Measurements from ENCODE around the gene PRDM10. TPM values are rescaled to one million over a fixed set of nuclear protein-coding genes. Genes with fewer than 3 reads are reported as not detected.

The PRDM10 gene
- total RNA-seq, 2 experiments from 2014 or later: 14.3 to 15.9 TPM

DNA sequence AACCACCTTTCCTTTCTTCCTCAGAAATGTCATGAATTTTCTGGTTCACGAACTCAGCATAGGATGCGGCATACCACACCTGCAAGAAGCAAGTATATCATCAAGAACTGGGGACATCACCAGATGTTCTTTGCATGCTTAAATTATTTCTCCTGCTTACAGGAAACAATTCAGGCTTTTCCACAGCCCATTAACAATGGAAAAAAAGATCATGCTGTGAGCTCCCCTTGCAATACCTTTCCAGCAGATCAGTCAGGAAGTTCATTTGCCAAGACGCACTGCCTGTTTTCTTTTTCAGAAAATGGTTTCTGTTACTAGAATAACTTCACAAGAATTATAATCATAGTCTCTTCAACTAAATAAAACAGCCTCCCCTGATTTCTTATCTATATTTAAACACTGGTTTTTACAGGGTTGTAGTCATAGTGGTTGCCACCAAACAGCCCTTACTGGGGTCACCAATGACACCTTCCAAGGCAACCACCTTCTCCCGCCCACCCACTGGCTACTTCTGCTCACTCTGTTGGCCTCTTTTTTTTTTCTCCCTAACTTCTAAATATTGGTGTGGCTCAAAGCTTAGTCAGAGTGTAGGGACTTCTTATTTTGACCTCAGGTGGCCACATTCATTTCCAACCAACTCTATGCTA is 64.9 kb downstream of the PRDM10 start:
- H3K27me3 Mint-ChIP-seq (ENCODE audit: low read depth): no peaks in the 10 kb centered on the region
- no peaks in the 10 kb centered on the region for H3K9me3 Mint-ChIP-seq (ENCODE audit: insufficient read depth)
- no peak for DNase-seq
- no peak overlapping the region for H3K27ac Mint-ChIP-seq
- no peak for ATAC-seq
- peaks cover 11% of the 10 kb centered on the region for H3K36me3 Mint-ChIP-seq (ENCODE audit: low read depth)
- H3K4me1 Mint-ChIP-seq (ENCODE audit: low read depth): no peaks in the 10 kb centered on the region
- H3K4me3 Mint-ChIP-seq: no peak overlapping the region
- ChIA-PET CTCF (no interaction called here), POLR2A (no interaction called here)

DNA sequence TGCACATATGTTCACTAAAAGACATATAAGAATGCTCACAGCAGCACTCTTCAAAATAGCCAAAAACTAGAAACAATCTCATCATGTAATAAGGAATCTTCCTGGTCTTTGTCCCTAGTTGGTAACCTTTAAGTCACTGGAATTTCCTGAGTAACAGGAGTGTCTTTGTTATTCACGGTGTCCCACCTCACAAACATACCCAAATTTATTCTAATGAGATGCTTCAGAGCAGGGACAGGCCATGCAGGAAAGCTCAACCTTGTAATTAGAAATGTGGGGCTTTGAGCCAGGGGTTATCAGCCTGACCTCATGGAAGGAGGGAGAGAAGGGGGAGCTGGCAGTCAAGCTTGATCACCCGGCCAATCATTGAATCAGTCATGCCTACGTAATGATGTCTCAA is 66.9 kb downstream of the PRDM10 start:
- no peak overlapping the region for H3K4me3 Mint-ChIP-seq
- ChIA-PET POLR2A (no interaction called here), CTCF (no interaction called here)
- H3K27ac Mint-ChIP-seq: no peak overlapping the region
- no peaks in the 10 kb centered on the region for H3K4me1 Mint-ChIP-seq (ENCODE audit: low read depth)
- no peaks in the 10 kb centered on the region for H3K9me3 Mint-ChIP-seq (ENCODE audit: insufficient read depth)
- H3K36me3 Mint-ChIP-seq (ENCODE audit: low read depth): peaks cover 9% of the 10 kb centered on the region
- DNase-seq (no peak), ATAC-seq (no peak)
- no peaks in the 10 kb centered on the region for H3K27me3 Mint-ChIP-seq (ENCODE audit: low read depth)

DNA sequence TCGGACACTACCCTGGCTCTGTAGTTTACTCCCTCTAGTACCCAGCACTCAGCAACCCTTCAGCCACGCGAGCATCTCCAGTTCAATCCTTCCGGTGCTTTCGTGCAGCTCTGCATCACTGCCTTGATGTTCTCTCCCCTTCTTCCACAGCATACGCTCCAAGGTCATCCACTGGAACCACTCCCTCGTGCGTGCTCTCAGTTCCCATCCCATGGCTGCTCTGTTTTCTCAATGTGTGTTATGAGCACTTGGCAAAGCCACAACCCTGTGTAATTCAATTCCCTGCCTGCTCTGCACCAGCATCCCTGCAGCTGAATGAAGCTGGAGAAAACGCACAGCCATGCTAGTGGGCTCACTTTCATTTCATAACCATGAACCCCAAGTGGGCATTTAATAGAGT is 68.7 kb downstream of the PRDM10 start:
- H3K27me3 Mint-ChIP-seq (ENCODE audit: low read depth): no peaks in the 10 kb centered on the region
- no peaks in the 10 kb centered on the region for H3K4me1 Mint-ChIP-seq (ENCODE audit: low read depth)
- no peaks in the 10 kb centered on the region for H3K9me3 Mint-ChIP-seq (ENCODE audit: insufficient read depth)
- ChIA-PET POLR2A (interaction anchor here (1.2 kb wide), 1 partner anchor 12 kb away, joined by 3 read pairs; no protein-coding TSS in a partner anchor), CTCF (interaction anchor here (0.6 to 1.8 kb wide), 2 partner anchors 10 to 12 kb away, joined by 3 to 7 read pairs; no protein-coding TSS in a partner anchor)
- no peak for ATAC-seq
- no peak overlapping the region for H3K27ac Mint-ChIP-seq
- no peak for DNase-seq
- H3K36me3 Mint-ChIP-seq (ENCODE audit: low read depth): peaks cover 9% of the 10 kb centered on the region
- no peak overlapping the region for H3K4me3 Mint-ChIP-seq

DNA sequence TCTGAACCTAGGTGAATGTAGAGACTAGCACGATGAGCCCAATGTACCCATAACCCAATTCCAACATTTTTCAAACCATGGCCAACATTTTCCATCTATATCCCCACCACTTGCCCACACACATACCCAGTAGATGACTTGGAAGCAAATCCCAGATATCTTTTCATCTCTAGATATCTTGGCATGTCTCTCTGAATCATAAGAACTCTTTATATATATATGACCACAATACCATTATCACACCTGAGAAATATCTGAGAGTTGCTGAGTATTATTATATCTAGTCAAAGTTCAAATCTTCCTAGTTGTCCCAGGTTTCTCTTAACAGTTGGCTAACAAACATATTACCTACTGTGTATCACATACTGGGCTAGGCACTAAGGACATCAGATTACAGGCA is 69.4 kb downstream of the PRDM10 start:
- ChIA-PET POLR2A (interaction anchor here (1.2 kb wide), 1 partner anchor 13 kb away, joined by 3 read pairs; no protein-coding TSS in a partner anchor), CTCF (interaction anchor here (0.6 to 1.2 kb wide), 2 partner anchors 10 to 13 kb away, joined by 3 to 4 read pairs; no protein-coding TSS in a partner anchor)
- H3K36me3 Mint-ChIP-seq (ENCODE audit: low read depth): peaks cover 9% of the 10 kb centered on the region
- no peaks in the 10 kb centered on the region for H3K27me3 Mint-ChIP-seq (ENCODE audit: low read depth)
- DNase-seq: no peak
- H3K9me3 Mint-ChIP-seq (ENCODE audit: insufficient read depth): no peaks in the 10 kb centered on the region
- H3K4me1 Mint-ChIP-seq (ENCODE audit: low read depth): no peaks in the 10 kb centered on the region
- no peak overlapping the region for H3K4me3 Mint-ChIP-seq
- no peak overlapping the region for H3K27ac Mint-ChIP-seq
- no peak for ATAC-seq

DNA sequence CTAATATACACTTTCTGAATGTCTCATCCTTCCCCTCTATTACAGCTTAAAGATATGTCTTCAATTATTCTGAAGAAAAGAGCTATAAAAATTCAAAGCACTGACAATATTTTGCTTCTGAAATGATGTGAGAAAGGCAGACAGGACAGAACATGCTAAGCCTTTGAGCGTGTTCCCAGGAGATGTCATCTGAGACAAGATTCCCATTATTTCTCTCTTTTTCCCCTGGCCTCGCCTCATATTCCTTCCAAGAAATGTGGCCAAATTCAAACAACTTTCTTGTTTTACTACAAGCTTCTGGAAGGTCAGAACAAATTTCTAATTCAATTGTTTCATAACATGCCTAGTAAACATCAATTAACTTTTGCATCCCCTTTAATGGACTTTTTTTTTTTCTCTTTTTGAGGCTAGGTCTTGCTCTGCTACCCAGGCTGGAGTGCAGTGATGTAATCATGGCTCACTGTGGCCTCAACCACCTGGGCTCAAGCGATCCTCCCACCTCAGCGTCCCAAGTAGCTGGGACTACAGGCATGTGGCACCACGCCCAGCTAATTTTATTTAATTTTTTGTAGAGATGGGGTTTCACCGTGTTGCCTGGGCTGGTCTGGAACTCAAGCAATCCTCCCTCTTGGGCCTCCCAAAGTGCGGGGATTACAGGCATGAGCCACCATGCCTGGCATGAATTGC is 70.1 kb downstream of the PRDM10 start:
- CTCF ChIA-PET: interaction anchor here (0.6 to 1.2 kb wide), 2 partner anchors 10 to 330 kb away, joined by 4 to 5 read pairs; no protein-coding TSS in a partner anchor
- Mint-ChIP-seq H3K27me3 (ENCODE audit: low read depth) (no peaks in the 10 kb centered on the region), H3K36me3 (ENCODE audit: low read depth) (peaks cover 9% of the 10 kb centered on the region), H3K27ac (no peak overlapping the region), H3K4me1 (ENCODE audit: low read depth) (no peaks in the 10 kb centered on the region), H3K4me3 (no peak overlapping the region), H3K9me3 (ENCODE audit: insufficient read depth) (no peaks in the 10 kb centered on the region)
- ATAC-seq: no peak
- DNase-seq: no peak
- POLR2A ChIA-PET: no interaction called here

DNA sequence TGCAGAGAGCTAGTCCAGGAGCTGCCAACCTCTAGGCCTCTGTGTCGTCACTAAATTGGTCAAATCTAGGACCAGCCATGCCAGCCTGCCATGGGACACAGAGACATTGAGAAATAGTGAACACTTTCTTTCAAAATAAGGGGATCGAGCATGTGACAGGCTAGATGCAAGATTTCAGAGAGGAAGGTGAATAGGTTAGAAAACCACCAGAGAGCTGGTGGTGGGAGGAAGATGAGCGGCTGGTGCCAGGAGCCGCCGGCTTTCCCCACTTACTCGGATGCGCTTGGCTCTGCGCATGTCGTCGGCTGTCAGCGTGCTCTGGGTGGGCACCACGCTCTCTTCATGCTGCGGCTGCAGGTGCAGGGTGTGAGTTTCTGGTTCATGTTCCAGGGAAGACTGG is 71.9 kb downstream of the PRDM10 start:
- no peak for ATAC-seq
- Mint-ChIP-seq H3K9me3 (ENCODE audit: insufficient read depth) (no peaks in the 10 kb centered on the region), H3K4me3 (no peak overlapping the region), H3K27me3 (ENCODE audit: low read depth) (no peaks in the 10 kb centered on the region), H3K4me1 (ENCODE audit: low read depth) (no peaks in the 10 kb centered on the region), H3K36me3 (ENCODE audit: low read depth) (peaks cover 9% of the 10 kb centered on the region), H3K27ac (no peak overlapping the region)
- CTCF ChIA-PET: interaction anchor here (2.2 kb wide), 1 partner anchor 202 kb away, joined by 16 read pairs; no protein-coding TSS in a partner anchor
- no peak for DNase-seq
- POLR2A ChIA-PET: no interaction called here

DNA sequence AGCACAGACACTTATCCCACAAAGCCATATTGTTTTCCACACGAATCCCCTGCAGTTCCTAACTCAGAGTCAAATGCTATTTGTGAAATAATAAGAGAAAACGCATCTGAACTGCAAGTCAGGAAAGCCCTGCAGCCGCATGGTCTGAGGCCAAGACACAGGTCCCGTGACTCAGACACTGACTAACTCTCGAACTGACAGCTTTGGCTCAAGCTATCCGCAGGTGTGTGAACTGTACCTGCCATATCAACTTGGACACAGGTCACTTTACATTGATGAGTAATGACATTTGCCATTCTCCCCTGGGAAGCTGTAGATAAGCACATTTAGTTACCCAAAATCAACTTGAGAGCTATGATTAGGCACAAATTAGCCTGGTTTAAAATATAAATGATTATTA is 72.3 kb downstream of the PRDM10 start:
- Mint-ChIP-seq H3K4me1 (ENCODE audit: low read depth) (no peaks in the 10 kb centered on the region), H3K27ac (no peak overlapping the region), H3K36me3 (ENCODE audit: low read depth) (peaks cover 9% of the 10 kb centered on the region), H3K9me3 (ENCODE audit: insufficient read depth) (no peaks in the 10 kb centered on the region), H3K4me3 (no peak overlapping the region), H3K27me3 (ENCODE audit: low read depth) (no peaks in the 10 kb centered on the region)
- no peak for ATAC-seq
- ChIA-PET POLR2A (no interaction called here), CTCF (interaction anchor here (2.2 kb wide), 1 partner anchor 202 kb away, joined by 16 read pairs; no protein-coding TSS in a partner anchor)
- DNase-seq: no peak

DNA sequence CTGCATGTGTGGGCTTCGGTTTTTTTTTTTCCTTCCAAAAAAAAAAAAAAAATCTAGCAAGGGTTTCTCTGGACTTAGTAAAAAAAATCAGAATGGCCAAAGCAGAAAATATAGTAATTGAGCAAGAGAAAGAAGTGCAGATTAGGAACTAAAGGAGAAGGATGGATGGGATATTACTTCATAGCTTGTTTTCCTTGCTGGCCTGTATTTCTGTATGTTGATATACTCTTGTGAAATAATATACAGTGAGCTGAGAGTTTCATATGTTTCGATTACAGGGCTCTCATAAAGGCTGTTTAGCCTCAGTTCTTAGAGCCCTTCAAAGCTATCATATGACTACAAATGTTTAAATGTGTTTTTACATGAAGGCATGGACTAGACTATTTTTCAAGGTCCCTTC is 72.9 kb downstream of the PRDM10 start:
- H3K27ac Mint-ChIP-seq: no peak overlapping the region
- H3K36me3 Mint-ChIP-seq (ENCODE audit: low read depth): peaks cover 11% of the 10 kb centered on the region
- DNase-seq (no peak), ATAC-seq (no peak)
- H3K4me1 Mint-ChIP-seq (ENCODE audit: low read depth): no peaks in the 10 kb centered on the region
- H3K4me3 Mint-ChIP-seq: no peak overlapping the region
- POLR2A ChIA-PET: no interaction called here
- H3K27me3 Mint-ChIP-seq (ENCODE audit: low read depth): no peaks in the 10 kb centered on the region
- CTCF ChIA-PET: interaction anchor here (2.2 kb wide), 1 partner anchor 203 kb away, joined by 16 read pairs; no protein-coding TSS in a partner anchor
- no peaks in the 10 kb centered on the region for H3K9me3 Mint-ChIP-seq (ENCODE audit: insufficient read depth)

DNA sequence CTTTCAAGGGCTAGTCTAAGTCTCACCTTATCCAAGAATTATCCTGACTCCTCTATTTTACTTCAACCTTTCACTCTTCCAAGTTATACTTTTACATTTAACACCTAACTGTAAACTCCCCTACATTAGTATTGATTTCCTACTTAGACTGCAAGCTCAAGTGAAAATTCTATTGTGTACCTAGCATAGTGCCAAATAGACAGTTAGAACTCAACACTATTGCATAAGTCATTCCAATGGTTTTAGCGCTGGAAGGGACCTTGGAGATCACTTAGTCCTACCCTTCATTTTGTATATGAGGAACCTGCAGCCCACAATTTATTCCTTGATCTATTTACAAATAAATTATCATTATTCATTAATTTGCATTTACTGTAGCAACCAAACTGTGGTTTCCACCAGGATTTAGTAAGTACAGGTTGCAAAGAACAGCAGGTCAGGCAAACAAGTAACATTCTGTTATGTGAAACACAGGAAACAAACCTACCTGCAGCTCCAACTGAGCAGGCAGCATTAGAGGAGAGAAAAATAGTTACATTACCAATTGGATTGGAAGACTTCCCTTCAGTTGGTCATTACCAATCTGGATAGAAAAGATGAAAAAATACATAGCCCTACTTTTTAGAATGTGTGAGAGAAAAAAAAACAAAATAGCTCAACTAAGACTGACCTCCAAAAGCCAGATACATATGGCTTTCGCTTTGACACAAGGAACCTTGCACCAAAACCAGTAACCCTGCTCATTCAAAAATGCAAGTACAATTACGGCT is 73.5 kb downstream of the PRDM10 start:
- H3K27ac Mint-ChIP-seq: no peak overlapping the region
- ChIA-PET CTCF (interaction anchor here (2.2 kb wide), 1 partner anchor 203 kb away, joined by 16 read pairs; no protein-coding TSS in a partner anchor), POLR2A (no interaction called here)
- H3K4me1 Mint-ChIP-seq (ENCODE audit: low read depth): no peaks in the 10 kb centered on the region
- peaks cover 15% of the 10 kb centered on the region for H3K36me3 Mint-ChIP-seq (ENCODE audit: low read depth)
- DNase-seq: no peak
- H3K27me3 Mint-ChIP-seq (ENCODE audit: low read depth): no peaks in the 10 kb centered on the region
- no peak for ATAC-seq
- no peak overlapping the region for H3K4me3 Mint-ChIP-seq
- H3K9me3 Mint-ChIP-seq (ENCODE audit: insufficient read depth): no peaks in the 10 kb centered on the region

DNA sequence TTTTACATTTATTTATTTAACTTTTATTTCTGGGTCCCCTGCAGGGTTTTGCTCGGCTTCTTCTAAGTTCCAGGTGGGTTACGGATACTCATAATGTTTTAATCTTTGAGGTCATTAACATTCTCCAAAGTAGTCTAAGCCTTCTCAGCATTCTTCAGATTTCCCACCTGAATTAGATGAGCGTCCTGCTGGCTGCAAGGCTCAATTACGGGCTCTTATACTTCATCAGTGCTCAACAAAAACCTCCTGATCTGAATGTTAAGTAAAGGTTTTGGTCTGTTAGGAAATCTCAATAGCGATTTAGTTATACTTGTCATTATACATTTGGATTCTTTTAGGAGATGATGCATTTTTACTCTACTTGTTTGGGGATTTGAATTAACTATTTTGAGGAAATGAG is 80.0 kb downstream of the PRDM10 start:
- Mint-ChIP-seq H3K9me3 (ENCODE audit: insufficient read depth) (no peaks in the 10 kb centered on the region), H3K27me3 (ENCODE audit: low read depth) (no peaks in the 10 kb centered on the region), H3K4me3 (no peak overlapping the region), H3K4me1 (ENCODE audit: low read depth) (peaks cover 19% of the 10 kb centered on the region), H3K27ac (no peak overlapping the region), H3K36me3 (ENCODE audit: low read depth) (peaks cover 17% of the 10 kb centered on the region)
- ChIA-PET CTCF (interaction anchor here (0.6 to 8.5 kb wide), 20 partner anchors 9 to 290 kb away, joined by 3 to 165 read pairs (median 4); partner anchors contain the start of gene NFRKB), POLR2A (no interaction called here)
- ATAC-seq (no peak), DNase-seq (no peak)

DNA sequence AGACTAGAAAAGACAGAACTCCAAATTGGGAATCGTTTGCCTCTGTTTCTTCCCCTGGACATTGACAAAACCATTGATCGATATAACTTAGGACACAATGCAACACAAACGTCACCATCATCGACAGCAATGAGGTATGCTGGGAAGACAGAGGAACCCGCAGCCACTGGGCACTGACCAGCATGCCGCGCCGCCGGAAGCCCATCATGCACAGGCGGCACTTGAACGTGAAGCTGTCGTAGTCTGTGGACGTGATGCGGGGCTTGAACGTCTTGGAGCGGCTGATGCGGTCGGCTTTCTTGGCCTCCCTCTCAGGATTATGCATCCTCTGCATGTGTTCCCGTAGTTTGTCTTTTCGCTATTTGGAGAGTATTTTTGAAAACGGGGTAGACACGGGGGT is 84.3 kb downstream of the PRDM10 start:
- ChIA-PET CTCF (interaction anchor here (1.8 kb wide), 1 partner anchor 214 kb away, joined by 7 read pairs; no protein-coding TSS in a partner anchor), POLR2A (no interaction called here)
- no peak for ATAC-seq
- Mint-ChIP-seq H3K9me3 (ENCODE audit: insufficient read depth) (no peaks in the 10 kb centered on the region), H3K27ac (no peak overlapping the region), H3K27me3 (ENCODE audit: low read depth) (no peaks in the 10 kb centered on the region), H3K4me1 (ENCODE audit: low read depth) (peaks cover 15% of the 10 kb centered on the region), H3K36me3 (ENCODE audit: low read depth) (peaks cover 12% of the 10 kb centered on the region), H3K4me3 (no peak overlapping the region)
- DNase-seq: no peak
